ENCODE results near the gene HMGN4. TPM values are rescaled to one million over a fixed set of nuclear protein-coding genes. Genes with fewer than 3 reads are reported as not detected.

HMGN4 gene
- total and polyA plus RNA-seq, 9 of the 15 experiments (the other 6 are each of a cell fraction or from before 2014, with no cell fraction given): 35.4 to 134 (median 94.1) TPM

- TF ChIP-seq TSHZ1 (CRISPR knock-in tag; IDR thresholded peaks at IDR 0.05) (no peak), MCM3 (IDR thresholded peaks at IDR 0.05) (no peak), TGIF2 (CRISPR knock-in tag; IDR thresholded peaks at IDR 0.05) (no peak), STAG1 (CRISPR knock-in tag; IDR thresholded peaks at IDR 0.05; ENCODE audit: borderline replicate concordance) (no peak), NUFIP1 (IDR thresholded peaks at IDR 0.05; ENCODE audit: partially characterized antibody) (peak; percentile 17), TRIM28 (IDR thresholded peaks at IDR 0.05) (no peak; the same call in 1 of the 2 replicates), HMG20B (CRISPR knock-in tag; IDR thresholded peaks at IDR 0.05) (no peak), CHD2 (IDR thresholded peaks at IDR 0.05; ENCODE audit: low read depth, low read length) (peak; percentile 68), ZZZ3 (IDR thresholded peaks at IDR 0.05) (peak; percentile 45; the same call in 1 of the 2 replicates), ZNF398 (CRISPR knock-in tag; IDR thresholded peaks at IDR 0.05) (no peak), FOXO4 (CRISPR knock-in tag; IDR thresholded peaks at IDR 0.05) (no peak; the same call in 1 of the 2 replicates), ERF (CRISPR knock-in tag; IDR thresholded peaks at IDR 0.05) (no peak), SRF (CRISPR knock-in tag; IDR thresholded peaks at IDR 0.05) (peak in 1 of 2 experiments; percentile 70; a peak in 2 of 4 replicates), FOS (IDR thresholded peaks at IDR 0.05; ENCODE audit: extremely low read depth, insufficient read length) (no peak), TAF7 (tag; IDR thresholded peaks at IDR 0.05) (no peak; the same call in 1 of the 2 replicates), ZNF436 (CRISPR knock-in tag; IDR thresholded peaks at IDR 0.05) (0 out of 2 replicates have a peak, but pooled peaks have one; percentile 42), TSC22D4 (tag; IDR thresholded peaks at IDR 0.05) (no peak), E2F8 (IDR thresholded peaks at IDR 0.05; ENCODE audit: low read depth, partially characterized antibody) (peak; percentile 57), ZNF589 (CRISPR knock-in tag; IDR thresholded peaks at IDR 0.05; ENCODE audit: low read depth) (peak; percentile 63), TCF3 (CRISPR knock-in tag; IDR thresholded peaks at IDR 0.05) (peak; percentile 41; the same call in 1 of the 2 replicates)
Observed at GRCh38 chr6:26537160-26537845, 863 bp upstream of the HMGN4 start (continued).

All from K562 (cell line).